Measurements from ENCODE around the gene MRPL45.
A peak's percentile ranks its signal among the peaks of the same experiment; 100 is the strongest.
"Not testable (repeated sequence)": the region's sequence is repeated elsewhere in the genome, so short reads cannot be mapped to it uniquely, and the experiment has no call there.

Gene MRPL45
- total RNA-seq: 7.4 to 19.9 (median 13.3) reads per million in 17 experiments

GRCh38 chr17:38296834-38297517 is at the start of gene MRPL45:
Gene MRPL45, plus strand, starts transcription at chr17:38297168. Its CDS starts 16 bp downstream, at chr17:38297184.
- DNase-seq: peak; percentile 98 to 99 (median 99)

GRCh38 chr17:38253191-38253590 is 43.8 kb upstream of the MRPL45 start:
- not testable (repeated sequence) for DNase-seq

DNA sequence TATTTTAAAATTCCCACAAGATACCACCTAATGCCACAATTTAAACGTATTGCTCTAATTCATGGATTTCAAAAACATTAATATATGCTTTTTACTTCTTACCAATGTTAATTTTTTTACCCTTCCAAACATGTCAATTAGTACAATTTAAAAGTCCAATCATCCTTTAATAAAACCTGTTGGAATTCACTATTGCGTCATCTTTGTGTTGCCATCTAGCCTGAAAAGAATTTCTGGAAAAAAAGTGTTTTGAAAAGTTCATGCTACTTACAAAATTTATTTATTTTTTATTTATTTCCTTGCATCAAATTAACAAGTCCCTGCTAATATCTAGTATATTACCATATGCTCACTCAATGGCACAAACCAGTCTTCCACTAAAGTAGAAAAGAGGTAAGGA is 42.6 kb upstream of the MRPL45 start:
- DNase-seq: not testable (repeated sequence)

- DNase-seq: peak; percentile 75 to 93 (median 86)
These were observed 39.9 kb upstream of the MRPL45 start for GRCh38 chr17:38257013-38257621.

GRCh38 chr17:38265974-38266506 is 30.9 kb upstream of the MRPL45 start:
- DNase-seq: peak in 2 of 4 experiments; percentile 5 to 7

DNA sequence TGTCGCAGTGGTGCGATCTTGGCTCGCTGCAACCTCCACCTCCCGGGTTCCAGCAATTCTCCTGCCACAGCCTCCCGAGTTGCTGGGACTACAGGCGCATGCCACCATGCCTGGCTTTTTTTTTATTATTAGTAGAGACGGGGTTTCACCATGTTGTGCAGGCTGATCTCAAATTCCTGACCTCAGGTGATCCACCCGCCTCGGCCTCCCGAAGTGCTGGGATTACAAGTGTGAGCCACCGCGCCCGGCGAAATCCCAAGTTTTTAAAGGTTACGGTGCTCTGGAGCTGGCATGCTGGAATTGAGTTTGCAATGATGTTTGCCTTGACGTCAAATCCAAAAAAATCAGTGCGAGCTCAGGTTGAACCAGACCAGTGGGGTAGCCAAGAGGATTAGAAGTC is 30.4 kb upstream of the MRPL45 start:
- not testable (repeated sequence) for DNase-seq

- DNase-seq: not testable (repeated sequence)
These were observed 28.8 kb upstream of the MRPL45 start for GRCh38 chr17:38268138-38268537.

DNA sequence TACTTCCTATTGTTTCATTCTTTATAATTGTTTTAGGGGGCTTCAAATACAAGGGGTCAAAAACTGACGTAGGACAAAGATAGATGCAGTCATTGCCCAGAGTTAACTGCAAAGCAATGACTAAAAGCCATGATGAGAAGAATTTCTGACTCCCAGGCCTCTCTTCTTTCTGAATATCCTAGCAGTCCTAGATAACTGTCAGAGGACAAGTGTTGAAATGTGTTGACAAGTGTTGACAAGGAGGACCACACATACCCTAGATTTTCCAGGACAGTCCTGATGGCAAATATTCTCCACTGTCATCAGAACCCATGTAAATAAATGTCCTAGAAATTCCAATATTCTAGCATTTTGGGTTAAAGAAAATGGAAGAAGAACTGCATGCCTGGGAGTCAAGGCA is 27.9 kb upstream of the MRPL45 start:
- not testable (repeated sequence) for DNase-seq

GRCh38 chr17:38269552-38269951 is 27.4 kb upstream of the MRPL45 start:
- DNase-seq: peak in 2 of 4 experiments; percentile 12 to 25

GRCh38 chr17:38285994-38286393 is 11.0 kb upstream of the MRPL45 start:
- DNase-seq: not testable (repeated sequence)

GRCh38 chr17:38286501-38287091 is 10.4 kb upstream of the MRPL45 start:
- DNase-seq: peak; percentile 5 to 55 (median 30)

DNA sequence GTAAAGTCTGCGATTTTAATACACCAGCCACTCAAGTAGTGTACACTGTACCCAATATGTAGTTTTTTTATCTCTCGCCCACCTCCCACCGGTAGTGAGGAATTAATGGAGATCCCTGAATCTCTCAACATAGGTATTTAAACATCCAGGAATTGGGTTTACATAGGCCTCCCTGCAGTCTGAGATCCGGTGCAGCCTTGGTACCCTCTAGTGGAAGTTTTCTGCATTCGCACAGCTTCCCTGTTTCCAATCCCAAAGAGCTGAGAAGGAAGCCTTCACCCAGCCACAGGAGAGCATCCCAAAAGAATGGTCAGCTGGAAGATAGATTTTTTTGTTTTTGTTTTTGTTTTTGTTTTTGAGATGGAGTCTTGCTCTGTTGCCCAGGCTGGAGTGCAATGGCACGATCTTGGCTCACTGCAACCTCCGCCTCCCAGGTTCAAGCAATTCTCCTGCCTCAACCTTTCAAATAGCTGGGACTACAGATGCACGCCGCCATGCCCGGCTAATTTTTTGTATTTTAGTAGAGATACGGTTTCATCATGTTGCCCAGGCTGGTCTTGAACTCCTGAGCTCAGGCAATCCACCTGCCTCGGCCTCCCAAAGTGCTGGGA is 8.6 kb upstream of the MRPL45 start:
- peak in 3 of 4 experiments; percentile 10 to 24 (median 10) for DNase-seq

DNA sequence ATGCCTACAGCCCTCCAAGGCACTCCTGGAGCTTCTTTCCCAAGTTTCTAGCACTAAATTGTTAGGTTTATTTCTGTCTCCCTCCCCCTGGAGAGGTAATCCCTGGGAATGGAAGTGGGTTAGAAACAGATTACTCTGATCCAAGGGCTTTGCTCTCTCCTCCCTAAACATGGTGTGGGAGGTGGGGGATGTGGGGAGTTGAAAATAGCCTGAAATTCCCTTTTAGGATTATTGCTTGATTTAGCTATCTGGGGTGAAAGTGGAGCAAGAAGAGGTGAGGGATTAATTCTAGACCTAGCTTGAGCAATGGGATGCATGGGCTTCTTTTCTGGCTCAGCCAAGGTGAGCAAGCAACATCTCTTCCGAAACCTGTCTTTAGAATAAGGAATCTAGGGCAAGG is 7.2 kb upstream of the MRPL45 start:
- DNase-seq: not testable (repeated sequence)

DNA sequence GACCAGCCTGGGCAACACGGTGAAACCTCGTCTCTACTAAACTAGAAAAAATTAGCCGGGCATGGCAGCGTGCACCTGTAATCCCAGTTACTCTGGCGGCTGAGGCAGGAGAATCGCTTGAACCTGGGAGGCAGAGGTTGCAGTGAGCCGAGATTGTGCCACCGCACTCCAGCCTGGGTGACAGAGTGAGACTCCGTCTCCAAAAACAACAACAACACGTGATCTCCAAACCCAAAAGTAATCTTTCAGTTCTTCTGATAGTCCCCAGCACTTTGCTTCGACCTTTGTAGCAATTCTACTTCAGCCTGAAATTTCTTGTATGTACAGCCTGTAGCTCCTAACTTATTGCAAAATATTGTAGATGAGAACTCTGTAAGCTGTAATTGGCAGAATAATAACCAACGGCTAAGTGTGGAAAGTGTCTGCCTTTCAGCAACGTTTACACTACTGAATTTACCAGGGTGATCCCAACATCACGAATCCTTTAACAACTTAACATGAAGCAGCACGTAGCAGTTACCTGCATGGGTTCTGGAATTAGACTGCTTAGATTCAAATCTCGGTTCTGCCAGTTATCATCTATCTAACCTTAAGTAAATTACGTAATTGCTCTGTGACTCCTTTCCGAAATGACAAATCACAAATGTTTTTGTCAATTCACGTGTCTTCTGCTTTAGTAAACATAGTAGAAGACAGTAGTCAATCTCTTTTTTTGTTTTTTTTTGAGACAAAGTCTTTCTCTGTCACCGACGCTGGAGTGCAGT is 1.2 kb upstream of the MRPL45 start:
- peak in 2 of 4 experiments; percentile 6 to 13 for DNase-seq

- no peak for DNase-seq
These were observed 18.5 kb downstream of the MRPL45 start for GRCh38 chr17:38315497-38315896.

- DNase-seq: no peak
These were observed 20.1 kb downstream of the MRPL45 start for GRCh38 chr17:38317081-38317480.

DNA sequence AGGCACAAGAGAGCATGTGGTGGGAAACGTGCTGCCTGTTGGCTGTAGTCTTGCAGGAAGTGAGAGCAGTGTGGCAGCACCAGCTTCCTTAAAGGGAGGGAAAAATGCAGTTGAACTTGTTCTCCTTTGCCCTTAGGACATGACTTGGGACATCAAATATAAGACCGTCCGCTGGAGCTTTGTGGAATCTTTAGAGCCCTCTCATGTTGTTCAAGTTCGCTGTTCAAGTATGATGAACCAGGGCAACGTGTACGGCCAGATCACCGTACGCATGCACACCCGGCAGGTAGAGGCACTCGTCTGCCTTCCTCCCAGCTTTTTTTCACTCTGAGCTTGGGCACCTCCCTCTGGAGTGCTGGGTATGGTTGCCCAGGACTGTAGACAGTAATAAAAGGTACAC is 23.5 kb downstream of the MRPL45 start:
- peak in 2 of 4 experiments; percentile 25 to 26 for DNase-seq

GRCh38 chr17:38322156-38322779 is 25.3 kb downstream of the MRPL45 start:
- DNase-seq: peak; percentile 67 to 83 (median 73)

GRCh38 chr17:38322897-38323296 is 25.9 kb downstream of the MRPL45 start:
- no peak for DNase-seq

GRCh38 chr17:38324141-38324697 is 27.3 kb downstream of the MRPL45 start:
- DNase-seq: no peak

DNA sequence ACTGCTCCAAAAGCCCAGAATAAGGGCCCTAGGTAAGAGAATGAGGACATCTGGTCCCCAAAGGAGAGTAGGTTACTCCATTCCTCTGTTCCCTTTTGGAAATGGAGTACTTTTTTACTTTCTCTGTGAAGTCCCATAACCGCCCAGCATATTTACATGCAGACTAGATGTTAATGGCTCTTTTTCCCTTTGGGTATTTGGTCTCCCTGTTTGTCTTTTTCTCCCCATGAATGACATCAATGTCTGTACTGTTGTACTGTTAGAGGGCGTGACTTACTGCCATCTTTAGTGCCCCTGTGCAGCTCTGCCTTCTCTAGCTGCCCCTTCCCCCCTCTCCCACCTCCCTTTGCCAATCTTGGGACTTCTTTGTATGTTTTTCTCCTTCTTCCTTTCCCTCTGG is 27.8 kb downstream of the MRPL45 start:
- DNase-seq: no peak

All from suppressor macrophage (primary cell).